Pons (tissue), 1 donor: Measurements from ENCODE around the gene PHF23.

Experiments used
- DNase-seq: peaks from one replicate; pipeline ENCODE4 v3.0.0-alpha.2; 2016; ENCODE audit warnings: low spot score

PHF23 gene

GRCh38 chr17:7219812-7220592 lies 19.3 kb downstream of the PHF23 start, which contains the start of the genes ACADVL and DLG4:
TSS of gene ACADVL (plus strand) at chr17:7219938. CDS start at chr17:7219985, 47 bp downstream.
TSS of gene DLG4 (minus strand) at chr17:7219836.
- DNase-seq: no peak

GRCh38 chr17:7219229-7219811 lies 19.9 kb downstream of the PHF23 start:
- DNase-seq: peak; percentile 79

GRCh38 chr17:7218758-7219157 lies 20.5 kb downstream of the PHF23 start:
- DNase-seq: no peak

- no peak for DNase-seq
Observed at GRCh38 chr17:7218166-7218565, 21.1 kb downstream of the PHF23 start.

GRCh38 chr17:7217113-7217987 lies 21.9 kb downstream of the PHF23 start:
- DNase-seq: no peak

- DNase-seq: no peak
Observed at GRCh38 chr17:7216242-7217112, 22.8 kb downstream of the PHF23 start.

GRCh38 chr17:7215652-7216180 lies 23.5 kb downstream of the PHF23 start:
- no peak for DNase-seq

GRCh38 chr17:7215136-7215638 lies 24.1 kb downstream of the PHF23 start:
- no peak for DNase-seq

- DNase-seq: peak; percentile 97
Observed at GRCh38 chr17:7214300-7215135, 24.7 kb downstream of the PHF23 start.

- DNase-seq: peak; percentile 67
Observed at GRCh38 chr17:7213895-7214299, 25.4 kb downstream of the PHF23 start.

- DNase-seq: no peak
Observed at GRCh38 chr17:7211491-7212273, 27.6 kb downstream of the PHF23 start.

GRCh38 chr17:7208754-7209460 lies 30.4 kb downstream of the PHF23 start:
- no peak for DNase-seq

GRCh38 chr17:7208027-7208571 lies 31.2 kb downstream of the PHF23 start:
- DNase-seq: no peak

- no peak for DNase-seq
Observed at GRCh38 chr17:7207120-7208001, 31.9 kb downstream of the PHF23 start.

- no peak for DNase-seq
Observed at GRCh38 chr17:7205561-7205960, 33.7 kb downstream of the PHF23 start.

GRCh38 chr17:7204828-7205461 lies 34.3 kb downstream of the PHF23 start:
- DNase-seq: peak; percentile 85

GRCh38 chr17:7204336-7204735 lies 34.9 kb downstream of the PHF23 start:
- DNase-seq: no peak
